ENCODE measurements around the gene MXRA8. TPM values are rescaled to one million over a fixed set of nuclear protein-coding genes. Genes with fewer than 3 reads are reported as not detected.

Gene MXRA8
- total and polyA plus RNA-seq, 9 of the 15 experiments (the other 6 are each of a cell fraction or from before 2014, with no cell fraction given), result 0.66 to 11.3 (median 6.3) TPM

DNA sequence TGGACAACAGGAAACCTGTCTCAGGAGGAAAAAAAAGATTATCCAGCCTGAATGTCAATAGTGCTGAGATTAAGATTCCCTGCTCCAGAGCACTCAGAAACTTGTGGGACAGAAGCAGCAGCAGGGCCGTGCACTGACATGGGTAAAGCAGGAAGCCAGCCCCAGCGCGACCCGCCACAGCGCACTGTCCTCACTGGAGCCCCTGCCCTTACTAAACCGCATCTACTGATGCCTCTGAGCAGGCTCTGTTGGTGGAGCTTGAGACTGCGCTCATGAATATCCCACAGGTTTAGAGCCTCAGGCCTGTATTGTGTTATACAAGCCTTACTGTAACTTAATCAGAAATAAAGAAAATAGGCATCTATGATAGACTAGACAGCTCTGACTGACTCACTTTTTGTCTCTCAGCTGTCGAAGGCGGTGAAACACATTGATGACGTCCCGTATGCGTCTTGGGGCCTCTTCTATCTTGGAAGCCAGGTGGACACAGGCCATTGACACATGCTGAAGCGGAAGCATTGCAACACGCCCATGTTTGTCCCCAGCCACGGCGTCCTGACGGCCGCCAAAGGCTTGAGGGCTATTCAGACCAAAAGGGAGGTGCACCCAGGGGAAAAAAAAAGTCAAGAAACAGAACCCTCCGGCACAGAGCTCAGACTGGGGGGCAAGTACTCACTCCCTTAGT is 39.6 kb upstream of the MXRA8 start:
- DNase-seq (ENCODE audit: extremely low read depth in 1 of 4, low spot score in 3 of 4), result peak in 3 of 4 experiments; percentile 39 to 83 (median 63)
- Histone ChIP-seq H3K36me3 (ENCODE audit: control insufficient read depth, insufficient read depth, low read length) (peaks cover 78% of the 10 kb centered on the region), H4K20me1 (replicated peaks; ENCODE audit: control insufficient read depth, insufficient read depth, low read length) (peaks cover 14% of the 10 kb centered on the region), H3K9me3 (replicated peaks; ENCODE audit: control insufficient read depth, insufficient read depth, low read depth, low read length) (no peaks in the 10 kb centered on the region), H3K9me1 (ENCODE audit: control insufficient read depth, insufficient read depth, low read length) (peaks cover 8% of the 10 kb centered on the region), H3K4me2 (ENCODE audit: insufficient read depth, low read length) (peak overlapping the region; percentile 98), H3K27ac (ENCODE audit: extremely low read depth, low read depth, low read length) (peak overlapping the region; percentile 98), H3K9ac (ENCODE audit: insufficient read depth in 1 of 2, low read depth in 2 of 2, low read length in 2 of 2) (peak overlapping the region; percentile 96 to 100), H3K27me3 (ENCODE audit: control insufficient read depth in 2 of 2, insufficient read depth in 2 of 2, low read length in 2 of 2) (no peaks in the 10 kb centered on the region), H3K4me1 (replicated peaks in 1 of 2; ENCODE audit: control insufficient read depth in 2 of 2, insufficient read depth in 2 of 2, low read length in 2 of 2) (peaks cover 19 to 46% of the 10 kb centered on the region in 2 experiments), H2AFZ (ENCODE audit: low read depth, low read length) (peak overlapping the region; percentile 58; the same call in 1 of the 2 replicates), H3K79me2 (ENCODE audit: control insufficient read depth, insufficient read depth, low read length) (peaks cover 80% of the 10 kb centered on the region), H3K4me3 (peak overlapping the region; percentile 100)
- in situ Hi-C loops (cut with MboI), result no loop called here
- intact Hi-C loops (cut with micrococcal nuclease), result loop anchor here (1.0 to 10.0 kb wide), 2 partner anchors 23 to 117 kb away; partner anchors contain the start of genes ATAD3A and AURKAIP1
- ChIA-PET POLR2A (interaction anchor here (1.1 to 5.2 kb wide), 6 partner anchors 9 to 113 kb away, joined by 3 to 58 read pairs (median 16); partner anchors contain the start of genes ANKRD65, AURKAIP1 and MRPL20), CTCF (ENCODE audit: low intra/inter-chr PET ratio) (interaction anchor here (0.6 to 1.4 kb wide), 2 partner anchors 43 to 46 kb away, joined by 3 read pairs; no protein-coding TSS in a partner anchor)
- TSS peak; percentile 63 for BruUV-seq (replicated peaks)
- peak; percentile 88 for FAIRE-seq
- WGBS (ENCODE audit: insufficient coverage, low coverage, missing lambda C conversion rate), result 26% methylated on average over 19 of the region's 19 CpGs
- ATAC-seq, result peak; percentile 11
- TF ChIP-seq CGGBP1 (CRISPR knock-in tag; IDR thresholded peaks at IDR 0.05) (no peak), ETS2 (tag; IDR thresholded peaks at IDR 0.05; ENCODE audit: borderline replicate concordance, poor library complexity, severe bottlenecking) (no peak), BMI1 (IDR thresholded peaks at IDR 0.05; ENCODE audit: low read length) (no peak), TFAP4 (CRISPR knock-in tag; IDR thresholded peaks at IDR 0.05; ENCODE audit: borderline replicate concordance) (peak; percentile 93), CBX5 (IDR thresholded peaks at IDR 0.05; ENCODE audit: borderline replicate concordance, low read depth) (no peak), ZNF12 (CRISPR knock-in tag; IDR thresholded peaks at IDR 0.05) (0 out of 2 replicates have a peak, but pooled peaks have one; percentile 51), ARHGAP35 (IDR thresholded peaks at IDR 0.05; ENCODE audit: partially characterized antibody) (no peak), LCOR (CRISPR knock-in tag; IDR thresholded peaks at IDR 0.05) (peak; percentile 41; the same call in 1 of the 2 replicates), HOXB6 (CRISPR knock-in tag; IDR thresholded peaks at IDR 0.05; ENCODE audit: borderline replicate concordance) (no peak), RNF2 (IDR thresholded peaks at IDR 0.05) (no peak), ARID1B (IDR thresholded peaks at IDR 0.05) (peak; percentile 27; the same call in 1 of the 2 replicates), JUND (IDR thresholded peaks at IDR 0.05; ENCODE audit: borderline replicate concordance, low read depth, low read length) (0 out of 2 replicates have a peak, but pooled peaks have one; percentile 26), JUND (tag; IDR thresholded peaks at IDR 0.05; ENCODE audit: borderline replicate concordance, low read depth, low read length) (no peak)
- TF ChIP-seq, protein P1, sequence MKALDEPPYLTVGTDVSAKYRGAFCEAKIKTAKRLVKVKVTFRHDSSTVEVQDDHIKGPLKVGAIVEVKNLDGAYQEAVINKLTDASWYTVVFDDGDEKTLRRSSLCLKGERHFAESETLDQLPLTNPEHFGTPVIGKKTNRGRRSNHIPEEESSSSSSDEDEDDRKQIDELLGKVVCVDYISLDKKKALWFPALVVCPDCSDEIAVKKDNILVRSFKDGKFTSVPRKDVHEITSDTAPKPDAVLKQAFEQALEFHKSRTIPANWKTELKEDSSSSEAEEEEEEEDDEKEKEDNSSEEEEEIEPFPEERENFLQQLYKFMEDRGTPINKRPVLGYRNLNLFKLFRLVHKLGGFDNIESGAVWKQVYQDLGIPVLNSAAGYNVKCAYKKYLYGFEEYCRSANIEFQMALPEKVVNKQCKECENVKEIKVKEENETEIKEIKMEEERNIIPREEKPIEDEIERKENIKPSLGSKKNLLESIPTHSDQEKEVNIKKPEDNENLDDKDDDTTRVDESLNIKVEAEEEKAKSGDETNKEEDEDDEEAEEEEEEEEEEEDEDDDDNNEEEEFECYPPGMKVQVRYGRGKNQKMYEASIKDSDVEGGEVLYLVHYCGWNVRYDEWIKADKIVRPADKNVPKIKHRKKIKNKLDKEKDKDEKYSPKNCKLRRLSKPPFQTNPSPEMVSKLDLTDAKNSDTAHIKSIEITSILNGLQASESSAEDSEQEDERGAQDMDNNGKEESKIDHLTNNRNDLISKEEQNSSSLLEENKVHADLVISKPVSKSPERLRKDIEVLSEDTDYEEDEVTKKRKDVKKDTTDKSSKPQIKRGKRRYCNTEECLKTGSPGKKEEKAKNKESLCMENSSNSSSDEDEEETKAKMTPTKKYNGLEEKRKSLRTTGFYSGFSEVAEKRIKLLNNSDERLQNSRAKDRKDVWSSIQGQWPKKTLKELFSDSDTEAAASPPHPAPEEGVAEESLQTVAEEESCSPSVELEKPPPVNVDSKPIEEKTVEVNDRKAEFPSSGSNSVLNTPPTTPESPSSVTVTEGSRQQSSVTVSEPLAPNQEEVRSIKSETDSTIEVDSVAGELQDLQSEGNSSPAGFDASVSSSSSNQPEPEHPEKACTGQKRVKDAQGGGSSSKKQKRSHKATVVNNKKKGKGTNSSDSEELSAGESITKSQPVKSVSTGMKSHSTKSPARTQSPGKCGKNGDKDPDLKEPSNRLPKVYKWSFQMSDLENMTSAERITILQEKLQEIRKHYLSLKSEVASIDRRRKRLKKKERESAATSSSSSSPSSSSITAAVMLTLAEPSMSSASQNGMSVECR (CRISPR knock-in tag; IDR thresholded peaks at IDR 0.05), result peak; percentile 94
- TF ChIP-seq, protein P2, sequence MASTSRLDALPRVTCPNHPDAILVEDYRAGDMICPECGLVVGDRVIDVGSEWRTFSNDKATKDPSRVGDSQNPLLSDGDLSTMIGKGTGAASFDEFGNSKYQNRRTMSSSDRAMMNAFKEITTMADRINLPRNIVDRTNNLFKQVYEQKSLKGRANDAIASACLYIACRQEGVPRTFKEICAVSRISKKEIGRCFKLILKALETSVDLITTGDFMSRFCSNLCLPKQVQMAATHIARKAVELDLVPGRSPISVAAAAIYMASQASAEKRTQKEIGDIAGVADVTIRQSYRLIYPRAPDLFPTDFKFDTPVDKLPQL (IDR thresholded peaks at IDR 0.05; ENCODE audit: extremely low read depth, insufficient read length), result no peak
